ENCODE data around the gene KRT5. TPM values are rescaled to one million over a fixed set of nuclear protein-coding genes. Genes with fewer than 3 reads are reported as not detected.

The KRT5 gene
- total RNA-seq, 1 donor from 2014 or later: not detected

DNA sequence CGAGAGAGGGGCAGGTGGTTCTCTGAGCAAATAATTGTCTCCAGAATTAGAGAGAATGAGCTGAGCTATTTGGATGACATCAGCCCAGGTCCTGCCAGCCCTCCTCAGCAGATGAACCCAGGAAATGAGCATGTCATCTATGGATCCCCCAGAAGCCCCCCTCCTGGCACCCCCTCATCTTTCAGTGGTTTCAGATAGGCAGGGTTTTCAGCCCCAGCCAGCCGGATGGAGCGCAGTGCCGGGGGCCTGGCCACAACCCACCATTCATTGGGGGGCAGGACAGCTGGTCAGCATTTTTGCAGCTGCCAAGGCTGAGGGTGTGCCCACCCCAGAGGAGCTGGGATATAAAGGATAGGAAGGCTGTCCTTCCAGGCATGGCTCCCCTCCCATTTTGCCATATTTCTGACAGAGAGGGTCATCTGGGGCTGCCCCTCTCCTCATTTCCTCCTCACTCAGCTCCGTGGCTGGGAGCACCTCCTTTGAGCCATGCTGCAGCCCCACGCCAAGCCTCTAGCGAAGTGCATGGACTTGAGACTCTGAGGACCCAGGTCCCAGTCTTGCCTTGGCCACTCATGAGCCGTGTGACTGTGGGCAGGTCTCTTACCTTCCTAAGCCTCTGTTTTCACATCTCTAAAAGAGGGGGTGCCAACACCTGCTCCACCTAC is 38.7 kb upstream of the KRT5 start:
- DNase-seq (ENCODE audit: low read depth): no peak
- H3K4me3 ChIP-seq (ENCODE audit: low read depth, low read length): no peak overlapping the region

DNA sequence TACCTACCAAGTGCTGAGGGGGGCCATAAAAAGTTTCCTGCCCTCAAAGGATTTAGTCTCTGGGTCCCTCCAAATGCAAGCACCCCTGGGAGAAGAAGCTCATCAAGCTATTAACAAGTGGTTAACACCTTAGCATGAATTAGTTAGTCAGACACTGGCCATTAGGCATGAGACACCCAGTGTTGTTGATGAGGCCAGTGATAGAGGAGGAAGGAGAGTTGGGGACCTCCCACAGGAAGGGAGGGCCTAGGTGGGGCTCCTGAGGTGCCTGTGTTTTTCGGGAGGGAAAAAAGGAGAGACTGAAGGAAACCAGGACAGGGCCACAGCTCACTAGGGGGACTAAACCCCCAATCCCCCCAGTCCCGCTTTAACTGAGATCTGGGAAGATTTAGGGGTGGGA is 37.3 kb upstream of the KRT5 start:
- H3K4me3 ChIP-seq (ENCODE audit: low read depth, low read length): no peak overlapping the region
- DNase-seq (ENCODE audit: low read depth): no peak
- TF ChIP-seq, protein P1, sequence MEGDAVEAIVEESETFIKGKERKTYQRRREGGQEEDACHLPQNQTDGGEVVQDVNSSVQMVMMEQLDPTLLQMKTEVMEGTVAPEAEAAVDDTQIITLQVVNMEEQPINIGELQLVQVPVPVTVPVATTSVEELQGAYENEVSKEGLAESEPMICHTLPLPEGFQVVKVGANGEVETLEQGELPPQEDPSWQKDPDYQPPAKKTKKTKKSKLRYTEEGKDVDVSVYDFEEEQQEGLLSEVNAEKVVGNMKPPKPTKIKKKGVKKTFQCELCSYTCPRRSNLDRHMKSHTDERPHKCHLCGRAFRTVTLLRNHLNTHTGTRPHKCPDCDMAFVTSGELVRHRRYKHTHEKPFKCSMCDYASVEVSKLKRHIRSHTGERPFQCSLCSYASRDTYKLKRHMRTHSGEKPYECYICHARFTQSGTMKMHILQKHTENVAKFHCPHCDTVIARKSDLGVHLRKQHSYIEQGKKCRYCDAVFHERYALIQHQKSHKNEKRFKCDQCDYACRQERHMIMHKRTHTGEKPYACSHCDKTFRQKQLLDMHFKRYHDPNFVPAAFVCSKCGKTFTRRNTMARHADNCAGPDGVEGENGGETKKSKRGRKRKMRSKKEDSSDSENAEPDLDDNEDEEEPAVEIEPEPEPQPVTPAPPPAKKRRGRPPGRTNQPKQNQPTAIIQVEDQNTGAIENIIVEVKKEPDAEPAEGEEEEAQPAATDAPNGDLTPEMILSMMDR (conservative IDR thresholded peaks at IDR 0.05; ENCODE audit: low read depth, low read length): no peak

More for the DNA sequence above, 38.7 kb upstream of the KRT5 start:
- TF ChIP-seq, protein P1 (conservative IDR thresholded peaks at IDR 0.05; ENCODE audit: low read depth, low read length): no peak

DNA sequence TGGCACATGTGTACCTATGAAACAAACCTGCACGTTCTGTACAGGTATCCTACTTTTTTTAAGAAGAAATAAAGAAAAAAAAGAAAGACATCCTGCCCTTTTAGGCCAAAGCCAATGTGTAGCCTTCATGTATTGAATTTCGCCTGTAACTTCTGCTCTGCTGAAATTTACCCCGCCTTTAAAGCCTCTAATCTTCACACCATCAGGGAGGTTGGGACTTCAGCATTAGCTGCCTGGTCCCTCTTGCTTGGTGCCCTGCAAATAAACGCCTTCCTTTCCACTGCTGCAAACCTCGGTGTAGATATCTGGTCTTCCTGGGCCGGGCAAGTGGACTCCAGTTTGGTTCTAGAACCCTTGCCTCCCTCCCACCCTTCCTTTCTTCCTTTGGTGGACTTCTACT is 35.4 kb upstream of the KRT5 start:
- no peak for DNase-seq (ENCODE audit: low read depth)
- no peak overlapping the region for H3K4me3 ChIP-seq (ENCODE audit: low read depth, low read length)
- TF ChIP-seq, protein P1 (conservative IDR thresholded peaks at IDR 0.05; ENCODE audit: low read depth, low read length): no peak

DNA sequence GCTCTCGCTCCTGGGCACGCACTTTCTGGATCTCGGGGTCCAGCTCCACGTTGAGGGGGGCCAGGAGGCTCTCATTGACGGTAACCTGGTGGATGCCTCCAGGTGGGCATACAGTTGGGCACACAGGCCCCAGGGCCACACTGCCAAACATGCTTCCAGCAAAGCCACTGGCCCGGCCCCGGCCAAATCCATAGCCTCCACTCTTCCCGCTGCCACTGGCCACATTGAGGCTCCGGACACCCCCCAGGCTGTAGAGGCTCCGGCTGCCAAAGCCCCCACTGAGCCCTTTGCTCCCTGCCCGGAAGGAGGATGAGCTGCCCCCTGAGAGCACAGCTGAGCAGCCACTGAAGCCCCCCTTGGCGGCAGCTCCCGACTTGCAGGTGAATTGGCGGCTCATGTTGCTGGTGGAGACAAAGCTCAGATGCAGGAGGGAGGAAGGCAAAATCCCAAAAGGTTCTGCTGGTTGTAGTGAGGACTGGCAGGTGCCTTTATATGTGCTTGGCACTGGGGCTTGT is 32.5 kb upstream of the KRT5 start, which contains the start of gene KRT71:
Gene KRT71 (minus strand): TSS at position 465 of the 515 bp plus-strand sequence. CDS start 68 bp downstream, at position 397.
- TF ChIP-seq, protein P1 (conservative IDR thresholded peaks at IDR 0.05; ENCODE audit: low read depth, low read length): no peak
- no peak for DNase-seq (ENCODE audit: low read depth)
- no peak within 1 kb of the TSS for H3K4me3 ChIP-seq (ENCODE audit: low read depth, low read length)

DNA sequence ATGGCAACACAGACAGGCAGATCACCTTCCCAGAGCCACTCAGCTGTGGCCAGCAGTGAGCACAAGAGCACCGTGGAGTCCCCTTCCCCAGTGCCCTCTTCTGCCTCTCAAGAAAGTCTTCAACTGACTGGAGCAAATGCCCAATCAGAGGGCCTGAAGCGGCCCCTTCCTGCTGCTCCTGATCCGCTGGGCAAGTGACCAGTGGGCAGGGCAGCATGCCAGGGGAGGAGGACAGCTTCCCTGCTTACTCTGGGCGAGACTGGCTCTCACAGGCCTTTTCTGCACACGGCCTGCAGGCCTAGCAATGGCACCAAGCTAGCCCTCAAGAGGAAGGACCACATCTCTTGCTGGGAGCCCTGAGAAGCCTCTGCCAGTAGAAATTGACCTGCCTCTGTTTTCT is 31.9 kb upstream of the KRT5 start:
- TF ChIP-seq, protein P1 (conservative IDR thresholded peaks at IDR 0.05; ENCODE audit: low read depth, low read length): no peak
- DNase-seq (ENCODE audit: low read depth): no peak
- no peak overlapping the region for H3K4me3 ChIP-seq (ENCODE audit: low read depth, low read length)

DNA sequence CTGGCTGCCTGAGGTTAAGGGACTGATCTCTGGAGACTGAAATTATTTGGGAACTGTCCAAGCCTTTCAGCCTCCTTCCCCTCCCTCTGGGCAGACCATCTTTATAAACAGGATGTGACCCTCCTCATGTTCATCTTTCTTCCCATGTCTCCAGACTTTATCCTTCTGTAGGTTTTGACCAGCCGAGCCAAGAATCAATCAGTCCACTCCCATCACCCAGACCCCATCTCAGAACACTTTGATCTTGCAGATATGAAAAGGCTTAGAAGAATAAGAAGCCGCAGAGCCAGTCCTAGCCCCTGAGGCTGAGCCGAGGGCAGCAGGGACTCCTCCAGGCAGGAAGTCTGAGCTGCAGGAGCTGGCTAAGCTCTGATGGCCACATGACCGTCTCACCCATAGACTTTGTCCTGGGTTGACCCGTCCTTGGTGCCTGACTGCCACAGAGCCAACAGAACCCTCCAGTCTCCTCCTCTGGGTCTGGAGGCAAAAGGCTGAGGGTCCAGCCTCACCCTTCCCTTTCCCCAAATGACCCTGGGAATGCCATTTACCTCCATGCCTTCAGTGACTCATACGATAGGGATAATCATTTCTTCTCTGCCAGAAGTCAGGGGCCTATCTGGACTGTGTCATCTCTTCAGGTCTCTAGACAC is 31.1 kb upstream of the KRT5 start:
- no peak overlapping the region for H3K4me3 ChIP-seq (ENCODE audit: low read depth, low read length)
- TF ChIP-seq, protein P1 (conservative IDR thresholded peaks at IDR 0.05; ENCODE audit: low read depth, low read length): no peak
- DNase-seq (ENCODE audit: low read depth): no peak
